GM21723 (cell line): ENCODE measurements around the gene TSSK1B.
"Not testable (repeated sequence)": the region's sequence is repeated elsewhere in the genome, so short reads cannot be mapped to it uniquely, and the experiment has no call there.

Experiments
- ATAC-seq: cut with Tn5 transposase; IDR thresholded peaks from one replicate; pipeline ENCODE4 v1.9.1; 2021; ENCODE audit warnings: mild to moderate bottlenecking, moderate library complexity; ENCODE audit not compliant: unreplicated experiment

The TSSK1B gene, protein sequence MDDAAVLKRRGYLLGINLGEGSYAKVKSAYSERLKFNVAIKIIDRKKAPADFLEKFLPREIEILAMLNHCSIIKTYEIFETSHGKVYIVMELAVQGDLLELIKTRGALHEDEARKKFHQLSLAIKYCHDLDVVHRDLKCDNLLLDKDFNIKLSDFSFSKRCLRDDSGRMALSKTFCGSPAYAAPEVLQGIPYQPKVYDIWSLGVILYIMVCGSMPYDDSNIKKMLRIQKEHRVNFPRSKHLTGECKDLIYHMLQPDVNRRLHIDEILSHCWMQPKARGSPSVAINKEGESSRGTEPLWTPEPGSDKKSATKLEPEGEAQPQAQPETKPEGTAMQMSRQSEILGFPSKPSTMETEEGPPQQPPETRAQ

GRCh38 chr5:113434889-113435288 is at the start of gene TSSK1B:
Gene TSSK1B (minus strand): TSS chr5:113434989. CDS start chr5:113434839, 150 bp downstream.
- no peak for ATAC-seq

DNA sequence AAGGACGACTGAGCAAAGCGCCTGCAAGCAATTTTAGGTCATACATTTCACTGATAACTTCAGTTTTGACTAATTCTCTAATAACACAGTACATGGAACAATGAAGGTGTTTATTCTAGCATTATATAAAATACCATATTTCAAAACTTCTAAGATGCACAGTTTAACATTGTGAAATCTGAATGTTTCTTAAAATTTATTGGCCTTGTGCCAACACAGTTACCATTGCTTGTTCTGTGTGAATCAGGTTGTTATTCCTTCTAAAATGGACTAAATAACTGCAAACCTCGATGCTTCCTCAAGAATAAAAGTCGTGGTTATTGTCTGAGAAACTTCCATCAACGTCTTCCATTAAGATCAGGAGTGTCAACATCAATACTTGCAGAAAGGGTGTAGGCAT is 45.5 kb upstream of the TSSK1B start:
- ATAC-seq: no peak

- ATAC-seq: no peak
Measured at GRCh38 chr5:113478691-113479090, 43.9 kb upstream of the TSSK1B start.

DNA sequence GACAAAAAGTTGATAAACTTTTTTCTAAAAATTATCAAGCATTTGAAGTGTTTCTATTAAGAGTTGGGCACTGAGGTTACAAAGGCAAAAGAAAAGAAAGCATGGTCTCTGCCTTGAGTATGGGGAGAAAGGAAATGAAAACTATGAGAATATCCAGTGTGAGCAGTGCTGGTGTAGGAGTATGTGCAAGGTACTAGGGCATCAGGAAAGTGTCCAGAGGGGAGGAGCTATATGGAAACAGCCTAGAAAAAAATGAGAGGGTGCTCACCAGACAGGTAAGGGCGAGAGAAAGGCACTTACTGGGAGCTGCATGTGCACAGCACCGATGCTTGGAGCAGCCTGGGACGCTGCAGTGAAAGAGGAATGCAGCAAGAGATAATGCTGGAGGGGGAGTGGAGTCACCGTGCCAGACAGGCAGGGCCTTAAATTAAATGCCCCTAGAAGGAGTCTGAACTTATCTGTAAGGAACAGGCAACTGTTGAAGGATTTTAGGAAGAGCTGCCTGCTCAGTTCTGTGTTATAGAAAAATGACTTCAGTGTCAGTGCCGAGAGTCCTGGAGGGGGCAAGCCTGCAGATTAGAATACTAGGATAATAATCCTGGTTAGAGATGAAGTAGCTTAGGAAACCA is 39.4 kb upstream of the TSSK1B start:
- no peak for ATAC-seq

GRCh38 chr5:113463032-113463431 is 28.2 kb upstream of the TSSK1B start:
- ATAC-seq: no peak

- not testable (repeated sequence) for ATAC-seq
Measured at GRCh38 chr5:113457106-113457505, 22.3 kb upstream of the TSSK1B start.

GRCh38 chr5:113452941-113453340 is 18.2 kb upstream of the TSSK1B start:
- no peak for ATAC-seq

DNA sequence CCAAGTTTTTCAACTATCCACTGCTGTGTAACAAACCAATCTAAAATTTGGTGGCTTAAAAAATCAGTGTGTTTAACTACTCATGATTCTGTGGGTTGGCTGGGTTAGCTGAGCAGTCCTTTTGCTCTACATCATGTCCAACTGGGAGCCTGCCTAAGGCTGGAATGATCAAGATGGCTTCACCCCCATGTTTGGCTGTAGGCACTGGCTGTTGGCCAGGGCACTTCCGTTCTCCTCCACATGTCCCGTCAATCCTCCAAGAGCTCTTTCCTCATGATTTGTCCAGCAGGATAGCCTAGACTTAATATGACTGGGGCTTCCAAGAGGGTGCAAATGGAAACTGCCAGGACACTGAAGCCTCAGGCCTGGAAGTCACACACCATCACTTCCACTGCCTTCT is 17.0 kb upstream of the TSSK1B start:
- ATAC-seq: no peak

- ATAC-seq: no peak
Measured at GRCh38 chr5:113450929-113451328, 16.1 kb upstream of the TSSK1B start.

DNA sequence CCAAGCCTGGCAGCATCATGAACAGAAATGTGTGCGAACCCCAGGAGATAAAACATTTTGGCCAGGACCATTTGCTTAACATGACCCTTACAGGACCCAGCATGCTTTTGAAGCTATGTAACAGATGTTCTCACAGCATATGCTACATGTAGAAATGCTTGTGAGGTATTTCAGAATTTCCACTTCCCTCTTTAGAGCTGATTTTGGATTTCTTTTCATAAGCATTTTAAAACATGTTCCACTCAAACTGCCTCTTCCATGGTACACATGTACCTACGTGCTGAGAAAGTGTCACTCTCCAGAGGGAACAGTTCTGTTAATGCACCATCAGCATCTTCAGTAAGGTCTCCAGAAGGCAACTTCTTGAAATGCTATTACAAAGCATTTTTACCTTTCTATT is 15.7 kb upstream of the TSSK1B start:
- ATAC-seq: no peak

DNA sequence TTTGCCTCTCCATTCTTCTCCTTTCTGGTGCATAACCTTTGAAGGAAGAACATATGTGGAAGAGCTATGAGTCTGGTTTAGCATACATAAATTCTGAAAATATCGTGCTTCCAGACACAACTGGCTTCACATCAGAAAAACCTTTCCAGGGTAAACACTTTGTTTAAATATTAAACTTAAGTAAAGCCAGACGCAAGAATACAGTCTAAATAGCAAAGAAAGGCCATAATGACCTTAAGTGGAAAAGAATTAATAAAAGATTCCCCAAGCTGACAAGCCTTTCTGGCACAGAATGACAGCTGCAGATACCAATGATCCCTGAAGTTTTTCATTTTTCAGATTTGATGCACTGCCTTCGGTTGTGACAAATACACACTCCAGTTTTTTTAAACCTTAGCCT is 13.5 kb upstream of the TSSK1B start:
- no peak for ATAC-seq

- ATAC-seq: no peak
Measured at GRCh38 chr5:113447498-113448050, 12.8 kb upstream of the TSSK1B start.

DNA sequence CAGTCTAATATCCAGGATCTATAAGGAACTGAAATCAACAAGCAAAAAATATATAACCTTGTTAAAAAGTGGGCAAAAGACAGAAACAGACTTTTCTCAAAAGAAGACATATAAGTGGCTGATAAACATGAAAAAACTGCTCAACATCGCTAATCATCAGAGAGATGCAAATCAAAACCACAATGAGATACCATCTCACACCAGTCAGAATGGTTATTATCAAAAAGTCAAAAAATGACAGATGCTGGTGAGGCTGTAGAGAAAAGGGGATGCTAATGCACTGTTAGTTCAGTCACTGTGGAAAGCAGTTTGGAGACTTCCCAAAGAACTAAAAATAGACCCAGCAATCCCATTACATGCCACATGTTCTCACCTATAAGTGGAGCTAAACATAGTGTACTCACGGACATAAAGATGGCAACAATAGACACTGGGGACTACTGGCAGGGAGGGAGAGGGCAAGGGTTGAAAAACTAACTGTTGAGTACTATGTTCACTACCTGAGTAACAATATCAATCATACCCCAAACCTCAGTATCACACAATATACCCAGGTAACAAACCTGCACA is 11.7 kb upstream of the TSSK1B start:
- no peak for ATAC-seq

DNA sequence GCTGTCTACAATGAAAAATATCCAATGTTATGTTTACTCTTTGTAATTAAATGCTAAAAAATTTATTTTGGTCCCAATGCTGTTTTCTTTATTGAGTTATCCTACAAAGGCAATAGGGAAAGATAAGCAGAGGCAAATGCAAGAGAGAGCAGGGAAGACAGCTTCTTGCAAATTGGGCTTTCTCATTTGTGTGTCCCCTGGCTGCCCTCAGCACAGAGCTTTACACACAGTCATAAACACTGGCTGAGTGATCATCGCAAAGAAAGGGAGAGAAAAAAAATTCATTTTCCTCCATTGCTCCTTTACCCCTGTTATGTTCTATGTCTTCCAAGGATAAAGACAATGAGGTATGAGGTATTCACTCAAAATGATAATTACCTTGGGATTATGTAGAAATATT is 2.3 kb upstream of the TSSK1B start:
- no peak for ATAC-seq

DNA sequence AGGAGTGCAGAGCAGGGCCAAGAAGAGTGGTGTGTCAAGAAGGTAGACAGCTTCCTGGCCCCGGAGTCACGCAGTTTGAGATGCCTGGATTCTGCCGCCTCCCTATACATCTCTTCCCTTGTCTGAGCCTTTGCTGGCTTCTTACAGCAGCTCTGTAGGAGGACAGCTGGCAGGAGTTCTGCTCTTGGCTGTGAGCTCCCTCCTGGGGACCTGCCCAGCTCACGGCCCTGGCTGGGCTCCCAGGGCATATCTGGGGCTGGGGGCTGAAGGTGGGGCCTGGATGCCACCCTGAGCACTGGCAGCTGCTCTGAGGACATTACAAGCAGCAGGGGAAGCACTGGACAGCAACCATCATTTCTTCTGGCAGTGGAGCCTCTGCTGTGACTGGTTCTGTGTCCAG is 786 bp upstream of the TSSK1B start:
- no peak for ATAC-seq

DNA sequence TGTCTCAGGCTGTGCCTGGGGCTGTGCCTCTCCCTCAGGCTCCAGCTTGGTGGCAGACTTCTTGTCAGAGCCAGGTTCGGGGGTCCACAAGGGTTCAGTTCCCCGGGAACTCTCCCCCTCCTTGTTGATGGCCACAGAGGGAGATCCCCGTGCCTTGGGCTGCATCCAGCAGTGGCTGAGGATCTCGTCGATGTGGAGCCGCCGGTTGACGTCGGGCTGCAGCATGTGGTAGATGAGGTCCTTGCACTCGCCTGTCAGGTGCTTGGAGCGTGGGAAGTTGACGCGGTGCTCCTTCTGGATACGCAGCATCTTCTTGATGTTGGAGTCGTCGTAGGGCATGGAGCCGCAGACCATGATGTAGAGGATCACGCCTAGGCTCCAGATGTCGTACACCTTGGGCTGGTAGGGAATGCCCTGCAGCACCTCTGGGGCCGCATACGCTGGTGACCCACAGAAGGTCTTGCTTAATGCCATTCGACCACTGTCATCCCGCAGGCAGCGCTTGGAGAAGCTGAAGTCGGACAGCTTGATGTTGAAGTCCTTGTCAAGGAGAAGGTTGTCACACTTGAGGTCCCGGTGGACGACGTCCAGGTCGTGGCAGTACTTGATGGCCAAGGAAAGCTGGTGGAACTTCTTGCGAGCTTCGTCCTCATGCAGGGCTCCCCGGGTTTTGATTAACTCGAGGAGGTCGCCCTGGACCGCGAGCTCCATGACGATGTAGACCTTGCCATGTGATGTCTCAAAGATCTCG is 752 bp downstream of the TSSK1B start:
- no peak for ATAC-seq

- ATAC-seq: no peak
Measured at GRCh38 chr5:113433071-113433470, 1.7 kb downstream of the TSSK1B start.

DNA sequence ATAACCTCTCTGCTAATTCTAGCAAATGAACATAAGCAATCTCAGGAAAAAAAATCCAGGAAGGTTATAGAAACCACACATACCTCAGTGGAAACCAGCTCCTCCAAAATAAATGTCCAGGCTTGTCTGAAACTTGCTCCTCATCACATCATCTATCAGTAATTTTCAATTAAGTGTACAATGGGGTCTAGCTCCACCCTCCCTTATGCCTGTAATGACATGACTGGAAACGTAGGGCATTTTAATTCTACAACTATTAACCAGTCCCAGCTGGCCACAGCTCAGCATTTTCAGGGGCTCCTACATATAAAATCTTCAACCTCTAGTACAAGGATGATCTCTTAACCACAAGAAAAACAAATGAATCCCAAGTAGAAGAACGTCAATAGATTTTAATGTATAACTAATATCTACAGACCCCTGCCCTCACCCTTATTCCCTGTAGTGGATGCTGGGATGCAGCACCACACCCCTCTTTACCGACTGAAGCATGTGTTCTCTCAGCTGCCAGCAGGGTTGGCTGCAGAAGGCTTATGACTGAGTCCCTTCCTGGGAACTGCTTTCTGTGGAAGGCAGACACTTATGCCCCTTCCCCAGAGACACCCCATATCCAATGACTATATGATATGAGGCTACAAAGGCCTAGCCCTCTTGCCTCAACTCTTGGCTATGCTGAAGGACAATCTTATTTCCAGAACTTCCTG is 6.8 kb downstream of the TSSK1B start:
- no peak for ATAC-seq

DNA sequence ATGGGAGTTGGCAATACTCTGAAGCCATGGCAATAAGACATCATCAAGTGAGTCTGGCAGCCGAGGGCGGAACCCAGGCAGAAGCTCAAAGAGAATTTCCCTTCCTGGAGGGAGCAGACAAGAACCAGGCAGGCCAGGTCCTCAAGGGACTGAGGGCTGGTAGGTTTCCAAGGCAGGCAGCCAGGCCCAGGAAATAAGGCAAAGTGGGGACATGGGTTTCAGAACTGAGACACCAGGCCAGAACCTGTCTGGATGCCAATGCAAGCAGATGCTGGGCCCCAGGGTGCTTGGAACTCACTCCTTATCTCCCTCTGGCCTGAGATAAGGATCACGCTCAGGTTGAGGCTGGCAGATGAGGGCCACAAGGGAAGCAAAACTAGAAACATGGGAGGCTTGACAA is 8.9 kb downstream of the TSSK1B start:
- no peak for ATAC-seq

DNA sequence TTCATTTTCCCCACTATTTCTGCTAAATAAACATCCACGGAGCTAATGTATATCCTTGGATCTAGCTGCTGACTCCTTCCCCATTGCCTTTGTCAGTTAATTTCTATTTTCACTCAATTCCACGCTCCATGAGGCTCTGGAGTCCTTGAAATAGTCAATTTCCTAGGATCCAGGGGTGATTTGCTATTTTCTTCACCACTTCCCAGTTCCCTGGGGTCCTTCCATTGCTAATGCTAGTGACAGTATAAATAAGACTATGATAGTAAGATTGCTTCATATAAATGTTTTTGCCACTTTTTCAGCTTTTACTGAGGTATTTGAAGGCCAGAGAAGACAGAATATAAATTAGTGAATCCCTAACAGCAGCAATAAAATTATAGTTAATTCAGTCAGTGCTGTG is 13.1 kb downstream of the TSSK1B start:
- no peak for ATAC-seq

- no peak for ATAC-seq
Measured at GRCh38 chr5:113405530-113405929, 29.3 kb downstream of the TSSK1B start.
